Central memory CD8-positive, alpha-beta T cell (primary cell): ENCODE results near the gene PTRH2.

Experiments used
- ATAC-seq: fragments of 150-1000 bp; cut with Tn5 transposase; replicated peaks from 2 replicates; pipeline ENCODE4 v1.10.0; 2022; ENCODE audit warnings: mild to moderate bottlenecking, moderate FRiP score, moderate number of reproducible peaks; ENCODE audit not compliant: poor library complexity, severe bottlenecking; ENCODE audit errors: extremely low read depth
- DNase-seq, 2 donors: peaks; one replicate each; pipeline ENCODE4 v3.0.0; 2021; ENCODE audit warnings: low spot score in 2 of 2
- H3K27ac Mint-ChIP-seq: one replicate; pipeline ENCODE4 v1.8.0; 2022; ENCODE audit warnings: low read depth, mild to moderate bottlenecking, moderate library complexity, mixed read lengths
- H3K27me3 Mint-ChIP-seq: one replicate; pipeline ENCODE4 v1.8.0; 2022; ENCODE audit warnings: mixed read lengths
- H3K36me3 Mint-ChIP-seq: one replicate; pipeline ENCODE4 v1.8.0; 2022; ENCODE audit warnings: mild to moderate bottlenecking, moderate library complexity, mixed read lengths; ENCODE audit not compliant: insufficient read depth
- H3K4me1 Mint-ChIP-seq: one replicate; pipeline ENCODE4 v1.8.0; 2022; ENCODE audit warnings: mixed read lengths
- H3K4me3 Mint-ChIP-seq: one replicate; pipeline ENCODE4 v1.8.0; 2022; ENCODE audit warnings: mild to moderate bottlenecking, moderate library complexity, mixed read lengths
- H3K9me3 Mint-ChIP-seq: one replicate; pipeline ENCODE4 v1.8.0; 2022; ENCODE audit warnings: mixed read lengths

PTRH2 gene

DNA sequence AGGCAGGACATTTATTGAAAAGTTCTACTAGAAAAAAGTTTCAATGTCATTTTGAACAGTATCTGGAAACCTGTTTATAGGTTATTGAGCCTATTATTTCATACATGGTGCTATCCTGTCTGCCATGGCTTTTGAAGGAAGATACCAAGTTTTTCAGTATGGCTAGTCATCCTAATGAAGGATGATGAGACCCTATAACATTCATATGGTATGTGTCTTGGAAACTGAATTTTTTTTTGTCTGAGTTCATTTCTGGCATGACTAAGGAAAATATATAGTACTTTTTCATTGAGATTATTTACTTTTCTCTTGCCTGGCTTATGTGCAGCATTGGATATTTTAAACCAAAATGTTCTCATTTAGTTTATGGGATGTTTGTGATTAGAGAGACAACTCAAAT lies 57.3 kb downstream of the PTRH2 start:
- Mint-ChIP-seq H3K9me3 (no peaks in the 10 kb centered on the region), H3K4me1 (peaks cover 44% of the 10 kb centered on the region)

More for the DNA sequence above, 57.3 kb downstream of the PTRH2 start:
- Mint-ChIP-seq H3K36me3 (peaks cover 57% of the 10 kb centered on the region), H3K4me3 (no peak overlapping the region), H3K27me3 (no peaks in the 10 kb centered on the region), H3K27ac (no peak overlapping the region)
- DNase-seq (no peak), ATAC-seq (no peak)
